Upper lobe of left lung (tissue), 6 donors: ENCODE data around the gene NDST3. TPM values are rescaled to one million over a fixed set of nuclear protein-coding genes. Genes with fewer than 3 reads are reported as not detected.
"Not testable (repeated sequence)": the region's sequence is repeated elsewhere in the genome, so short reads cannot be mapped to it uniquely, and the experiment has no call there.

ENCODE experiments used
- ATAC-seq, 2 donors: fragments of 200-7000 bp; cut with Tn5 transposase; one replicate each; pipeline ENCODE4 v1.9.1; 2022; ENCODE audit warnings: mild to moderate bottlenecking in 2 of 2, moderate library complexity in 2 of 2; ENCODE audit not compliant: low FRiP score in 2 of 2
- DNase-seq, 2 donors: peaks; one replicate each; pipeline ENCODE4 v3.0.0-alpha.2; 2019 to 2020
- H3K27ac ChIP-seq, 4 donors: fragments of 200-600 bp; sonication (generic); one replicate each; pipeline ENCODE4 v1.5.1; 2016 to 2019
- H3K27me3 ChIP-seq, 4 donors: fragments of 200-600 bp; sonication (generic); one replicate each; pipeline ENCODE4 v1.5.1; 2017 to 2019
- H3K36me3 ChIP-seq, 4 donors: fragments of 200-600 bp; sonication (generic); one replicate each; pipeline ENCODE4 v1.5.1; 2016 to 2019
- H3K4me1 ChIP-seq, 4 donors: fragments of 200-600 bp; sonication (generic); one replicate each; pipeline ENCODE4 v1.5.1; 2018 to 2019
- H3K4me3 ChIP-seq, 4 donors: fragments of 200-600 bp; sonication (generic); one replicate each; pipeline ENCODE4 v1.5.1; 2017 to 2019; ENCODE audit warnings: mild to moderate bottlenecking in 2 of 4, moderate library complexity in 1 of 4
- H3K9me3 ChIP-seq, 4 donors: fragments of 200-600 bp; sonication (generic); one replicate each; pipeline ENCODE4 v1.5.1; 2018 to 2019
- EP300 ChIP-seq, 4 donors: sonication (generic); formaldehyde crosslinking; IDR thresholded peaks; one replicate each; pipeline ENCODE4 v1.5.1; 2017; ENCODE audit warnings: antibody characterized with exemption in 4 of 4, control low read depth in 2 of 4
- POLR2A ChIP-seq, 4 donors: fragments of 450-650 bp; IDR thresholded peaks; one replicate each; pipeline ENCODE4 v1.5.1; 2016 to 2017; ENCODE audit warnings: antibody characterized with exemption in 4 of 4, mild to moderate bottlenecking in 2 of 4
- POLR2AphosphoS5 ChIP-seq, 2 donors: sonication (generic); formaldehyde crosslinking; IDR thresholded peaks; one replicate each; pipeline ENCODE4 v1.5.1; 2017; ENCODE audit warnings: antibody characterized with exemption in 2 of 2
- whole genome bisulfite sequencing, 2 donors: methylation state at CpG; one replicate each; pipeline ENCODE4 v1.1.5; 2017 to 2018; 5-methylcytosine and 5-hydroxymethylcytosine counted together
- total RNA-seq, 6 donors: library from RNA; depleted of rRNA in 4 of 6; stranded (reverse); fragments of >200 nt in 4 of 6; gene quantifications; one replicate each; pipeline versions ENCODE4 v1.1.0 to v1.2.1, GENCODE V29; 2016 to 2021
- TF ChIP-seq, protein P1 (sequence below), 6 experiments: fragments of 450-650 bp in 4 of 6; fragments of 200-600 bp in 2 of 6; sonication (generic) in 2 of 6; IDR thresholded peaks; one replicate each; pipeline ENCODE4 v1.5.1; 2016 to 2019; ENCODE audit warnings: antibody characterized with exemption in 6 of 6
- donor health status: DM: no; HTN: no; CAD: no; lungs with moderate emphysema.
- donor health status: DM: no; HTN: yes; CAD: no; lungs with severe emphysema.

NDST3 gene
- total RNA-seq, 6 donors from 2014 or later = 0.11 to 0.13 TPM; not detected in 4

DNA sequence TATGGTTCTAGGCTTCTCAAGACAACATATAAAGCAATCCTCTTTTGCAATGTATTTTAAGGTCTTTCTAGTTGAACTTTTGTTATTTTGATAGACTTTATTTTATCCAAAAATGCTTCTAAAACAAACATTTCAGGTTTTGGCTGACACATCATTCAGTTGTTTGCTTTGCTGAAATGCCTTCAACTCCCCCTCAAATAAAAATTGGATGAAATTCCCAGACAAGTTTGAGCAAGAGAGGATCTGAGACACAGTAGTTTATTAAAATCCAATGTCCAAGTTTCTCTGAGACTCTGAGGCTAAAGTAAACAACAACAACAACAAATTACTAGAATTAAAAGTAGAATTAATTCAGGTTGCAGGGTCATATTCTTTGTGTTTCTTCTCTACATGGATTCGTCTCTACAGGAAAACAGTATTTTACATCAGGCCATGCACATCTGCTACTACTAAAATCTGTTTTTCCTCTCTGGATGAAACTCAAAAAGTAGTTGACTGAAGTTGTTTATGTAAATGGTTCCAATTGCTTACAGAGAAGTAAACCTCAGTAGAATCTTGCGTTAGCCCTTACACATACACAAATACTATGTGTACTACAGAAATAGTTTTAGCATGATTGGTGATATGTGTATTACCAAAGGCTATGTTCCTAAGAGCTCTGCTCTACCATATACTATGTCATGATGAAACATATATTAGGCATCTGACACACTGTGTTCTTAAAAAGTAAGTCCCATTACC is 253.6 kb downstream of the NDST3 start:
- no peak for ATAC-seq
- Histone ChIP-seq H3K27ac (no peak overlapping the region), H3K4me1 (peaks cover 0 to 1% (median 0%) of the 10 kb centered on the region in 4 donors), H3K27me3 (no peaks in the 10 kb centered on the region), H3K4me3 (no peak overlapping the region), H3K9me3 (no peaks in the 10 kb centered on the region), H3K36me3 (no peaks in the 10 kb centered on the region)
- TF ChIP-seq POLR2A (IDR thresholded peaks at IDR 0.05) (no peak), EP300 (IDR thresholded peaks at IDR 0.05) (no peak), POLR2AphosphoS5 (IDR thresholded peaks at IDR 0.05) (no peak)
- TF ChIP-seq, protein P1, sequence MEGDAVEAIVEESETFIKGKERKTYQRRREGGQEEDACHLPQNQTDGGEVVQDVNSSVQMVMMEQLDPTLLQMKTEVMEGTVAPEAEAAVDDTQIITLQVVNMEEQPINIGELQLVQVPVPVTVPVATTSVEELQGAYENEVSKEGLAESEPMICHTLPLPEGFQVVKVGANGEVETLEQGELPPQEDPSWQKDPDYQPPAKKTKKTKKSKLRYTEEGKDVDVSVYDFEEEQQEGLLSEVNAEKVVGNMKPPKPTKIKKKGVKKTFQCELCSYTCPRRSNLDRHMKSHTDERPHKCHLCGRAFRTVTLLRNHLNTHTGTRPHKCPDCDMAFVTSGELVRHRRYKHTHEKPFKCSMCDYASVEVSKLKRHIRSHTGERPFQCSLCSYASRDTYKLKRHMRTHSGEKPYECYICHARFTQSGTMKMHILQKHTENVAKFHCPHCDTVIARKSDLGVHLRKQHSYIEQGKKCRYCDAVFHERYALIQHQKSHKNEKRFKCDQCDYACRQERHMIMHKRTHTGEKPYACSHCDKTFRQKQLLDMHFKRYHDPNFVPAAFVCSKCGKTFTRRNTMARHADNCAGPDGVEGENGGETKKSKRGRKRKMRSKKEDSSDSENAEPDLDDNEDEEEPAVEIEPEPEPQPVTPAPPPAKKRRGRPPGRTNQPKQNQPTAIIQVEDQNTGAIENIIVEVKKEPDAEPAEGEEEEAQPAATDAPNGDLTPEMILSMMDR (IDR thresholded peaks at IDR 0.05) = no peak
- DNase-seq = no peak
- WGBS, 2 donors = 70 to 71% methylated on average over 2 of the region's 2 CpGs

- ATAC-seq (peak in 1 of 2 donors; percentile 73), DNase-seq (no peak)
- TF ChIP-seq, protein P1 (IDR thresholded peaks at IDR 0.05) = no peak
- TF ChIP-seq POLR2A (IDR thresholded peaks at IDR 0.05) (no peak), EP300 (IDR thresholded peaks at IDR 0.05) (no peak), POLR2AphosphoS5 (IDR thresholded peaks at IDR 0.05) (no peak)
- Histone ChIP-seq H3K36me3 (no peaks in the 10 kb centered on the region), H3K4me1 (no peaks in the 10 kb centered on the region), H3K27me3 (no peaks in the 10 kb centered on the region), H3K27ac (no peak overlapping the region), H3K9me3 (no peaks in the 10 kb centered on the region), H3K4me3 (no peak overlapping the region)
- WGBS, 2 donors = 48 to 50% methylated on average over 1 of the region's 1 CpG
Observed at GRCh38 chr4:118289794-118290193, 255.5 kb downstream of the NDST3 start.

DNA sequence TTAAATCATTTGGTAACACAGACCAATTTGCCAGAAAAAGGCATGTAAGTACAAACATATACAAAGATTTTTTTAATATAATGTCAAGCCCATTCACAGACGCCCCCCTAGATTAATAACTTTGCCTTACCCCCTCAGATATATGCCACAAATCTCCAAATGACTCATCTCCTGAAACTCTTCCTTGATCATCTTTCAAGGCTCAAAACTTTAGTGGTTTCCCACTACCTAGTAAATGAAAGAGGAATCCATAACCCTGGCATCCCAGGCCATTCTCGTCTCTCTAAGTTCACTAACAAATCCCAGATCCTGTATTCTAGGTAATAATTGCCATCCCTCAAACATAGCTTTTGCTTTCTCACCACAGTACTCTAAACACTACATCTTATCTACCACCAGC is 256.7 kb downstream of the NDST3 start:
- H3K4me3 ChIP-seq = no peak overlapping the region

DNA sequence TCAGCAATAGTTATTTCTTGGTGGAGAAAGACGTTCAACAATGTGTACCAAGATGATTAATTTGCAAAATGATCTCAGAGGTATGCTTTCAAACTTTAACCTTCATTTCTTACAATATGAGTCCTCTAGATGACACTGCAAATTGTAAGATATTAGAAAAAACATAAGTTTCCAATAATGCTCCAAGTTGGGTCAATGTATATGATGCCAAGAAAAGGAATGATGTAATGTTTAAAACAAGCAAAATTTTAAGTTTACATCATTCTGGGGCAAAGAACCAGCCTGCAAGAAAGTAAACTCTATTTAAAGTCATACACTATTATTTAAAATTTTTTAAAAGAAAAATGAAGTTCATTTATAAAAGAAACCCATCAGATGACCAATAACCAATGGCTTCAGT is 262.4 kb downstream of the NDST3 start:
- Histone ChIP-seq H3K4me1 (no peaks in the 10 kb centered on the region), H3K9me3 (no peaks in the 10 kb centered on the region), H3K4me3 (no peak overlapping the region), H3K27me3 (no peaks in the 10 kb centered on the region), H3K27ac (no peak overlapping the region), H3K36me3 (no peaks in the 10 kb centered on the region)
- WGBS, 2 donors = 55 to 62% methylated on average over 1 of the region's 1 CpG
- no peak for TF ChIP-seq EP300 (IDR thresholded peaks at IDR 0.05)
- TF ChIP-seq, protein P1 (IDR thresholded peaks at IDR 0.05) = no peak
- no peak for TF ChIP-seq POLR2AphosphoS5 (IDR thresholded peaks at IDR 0.05)
- no peak for TF ChIP-seq POLR2A (IDR thresholded peaks at IDR 0.05)
- no peak for DNase-seq
- ATAC-seq = no peak

More for the DNA sequence above, 256.7 kb downstream of the NDST3 start:
- Histone ChIP-seq H3K9me3 (no peaks in the 10 kb centered on the region), H3K36me3 (no peaks in the 10 kb centered on the region), H3K4me1 (no peaks in the 10 kb centered on the region), H3K27ac (no peak overlapping the region), H3K27me3 (no peaks in the 10 kb centered on the region)
- ATAC-seq (no peak), DNase-seq (no peak)
- 84 to 88% methylated on average over 2 of the region's 2 CpGs for WGBS, 2 donors
- TF ChIP-seq, protein P1 (IDR thresholded peaks at IDR 0.05) = no peak

DNA sequence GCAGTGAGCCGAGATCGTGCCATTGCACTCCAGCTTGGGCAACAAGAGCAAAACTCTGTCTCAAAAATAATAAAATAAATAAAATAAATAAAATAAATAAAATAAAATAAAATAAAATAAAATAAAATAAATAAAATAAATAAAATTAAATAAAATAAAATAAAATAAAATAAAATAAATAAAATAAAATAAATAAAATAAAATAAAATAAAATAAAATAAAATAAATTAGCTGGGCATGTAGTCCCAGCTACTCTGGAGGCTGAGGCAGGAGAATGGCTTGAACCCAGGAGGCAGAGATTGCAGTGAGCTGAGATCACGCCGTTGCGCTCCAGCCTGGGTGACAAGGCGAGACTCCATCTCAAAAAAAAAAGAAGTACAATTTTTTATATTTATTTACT is 265.3 kb downstream of the NDST3 start:
- not testable (repeated sequence) for H3K27ac ChIP-seq, H3K27me3 ChIP-seq, DNase-seq, ATAC-seq, H3K4me3 ChIP-seq, H3K36me3 ChIP-seq, H3K4me1 ChIP-seq, H3K9me3 ChIP-seq
- 98% methylated on average over 6 of the region's 6 CpGs for WGBS, 2 donors
